GOT3 (cell line): Measurements from ENCODE around the gene COL6A6.
"Not testable (repeated sequence)": the region's sequence is repeated elsewhere in the genome, so short reads cannot be mapped to it uniquely, and the experiment has no call there.

Experiments
- DNase-seq: peaks from one replicate; lab custom pipeline; 2025; ENCODE audit warnings: mixed read lengths; lab: John Stamatoyannopoulos, UW

COL6A6 gene

DNA sequence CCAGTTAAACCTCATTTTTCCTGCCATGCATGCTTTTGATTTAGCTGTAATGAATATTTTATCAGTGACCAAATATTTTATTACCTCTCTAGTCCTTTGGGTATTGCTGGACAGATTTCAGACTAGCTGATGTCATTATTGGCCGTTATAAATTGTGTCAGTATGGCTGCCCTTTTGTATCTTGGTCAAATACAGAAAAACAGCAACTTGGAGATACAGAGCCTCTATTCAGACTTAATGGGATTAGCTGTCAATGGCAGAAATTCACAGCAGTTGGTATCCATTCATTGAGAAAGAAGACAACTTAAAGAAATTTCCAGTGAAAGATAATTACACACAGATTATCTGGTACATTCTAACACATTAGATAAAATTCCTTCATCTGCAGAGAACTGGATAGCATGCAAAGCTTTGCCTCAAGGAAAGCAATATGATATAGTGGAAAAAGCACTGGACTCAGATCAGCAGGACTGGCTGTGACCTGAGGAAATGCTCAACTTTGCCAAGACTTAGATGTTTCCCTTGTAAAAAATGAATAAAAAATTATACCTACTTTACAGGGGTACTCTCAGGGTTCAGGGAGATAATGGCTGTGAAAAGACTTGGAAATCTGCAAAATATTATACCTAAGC lies 20.8 kb downstream of the COL6A6 start:
- DNase-seq: no peak

- no peak for DNase-seq
These were observed 22.0 kb downstream of the COL6A6 start for GRCh38 chr3:130539005-130539404.

DNA sequence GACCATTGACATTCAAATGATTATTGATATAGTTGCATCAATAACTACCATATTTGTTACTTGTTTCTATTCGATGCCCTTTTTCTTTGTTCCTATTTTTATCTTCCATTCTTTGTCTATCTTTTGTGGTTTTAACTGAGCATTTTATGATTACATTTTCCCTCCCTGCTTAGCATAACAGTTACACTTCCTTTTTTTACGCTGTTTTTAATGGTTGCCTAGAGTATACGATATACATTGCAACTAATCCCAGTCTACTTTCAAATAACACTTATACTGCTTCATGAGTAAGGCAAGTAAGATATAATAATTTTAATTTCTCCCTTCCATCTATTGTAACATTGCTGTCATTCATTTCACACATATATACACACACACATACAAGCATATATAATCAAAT lies 26.3 kb downstream of the COL6A6 start:
- DNase-seq: no peak

DNA sequence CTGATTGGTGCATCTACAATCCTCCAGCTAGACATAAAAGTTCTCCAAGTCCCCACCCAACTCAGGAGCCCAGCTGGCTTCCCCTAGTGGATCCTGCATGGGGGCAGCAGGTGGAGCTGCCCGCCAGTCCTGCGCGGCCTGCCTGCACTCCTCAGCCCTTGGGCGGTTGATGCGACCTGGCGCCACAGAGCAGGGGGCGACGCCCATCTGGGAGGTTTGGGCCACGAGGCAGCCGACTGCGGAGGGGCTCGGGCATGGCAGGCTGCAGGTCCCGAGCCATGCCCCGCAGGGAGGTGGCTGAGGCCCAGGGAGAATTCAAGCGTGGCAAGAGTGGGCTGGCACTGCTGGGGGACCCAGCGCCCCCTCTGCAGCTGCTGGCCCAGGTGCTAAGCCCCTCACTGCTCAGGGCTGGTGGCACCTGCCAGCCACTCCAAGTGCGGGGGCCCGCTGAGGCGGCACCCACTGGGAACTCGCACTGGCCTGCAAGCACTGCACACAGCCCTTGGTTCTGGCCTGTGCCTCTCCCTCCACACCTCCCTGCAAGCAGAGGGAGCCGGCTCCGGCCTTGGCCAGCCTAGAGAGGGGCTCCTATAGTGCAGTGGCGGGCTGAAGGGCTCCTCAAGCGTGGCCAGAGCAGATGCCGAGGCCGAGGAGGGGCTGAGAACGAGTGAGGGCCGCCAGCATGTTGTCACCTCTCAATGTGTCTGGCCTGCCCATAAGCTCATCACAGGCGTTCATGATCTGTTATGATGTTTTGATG lies 30.1 kb downstream of the COL6A6 start:
- DNase-seq: no peak

- DNase-seq: not testable (repeated sequence)
These were observed 30.7 kb downstream of the COL6A6 start for GRCh38 chr3:130547680-130548065.

DNA sequence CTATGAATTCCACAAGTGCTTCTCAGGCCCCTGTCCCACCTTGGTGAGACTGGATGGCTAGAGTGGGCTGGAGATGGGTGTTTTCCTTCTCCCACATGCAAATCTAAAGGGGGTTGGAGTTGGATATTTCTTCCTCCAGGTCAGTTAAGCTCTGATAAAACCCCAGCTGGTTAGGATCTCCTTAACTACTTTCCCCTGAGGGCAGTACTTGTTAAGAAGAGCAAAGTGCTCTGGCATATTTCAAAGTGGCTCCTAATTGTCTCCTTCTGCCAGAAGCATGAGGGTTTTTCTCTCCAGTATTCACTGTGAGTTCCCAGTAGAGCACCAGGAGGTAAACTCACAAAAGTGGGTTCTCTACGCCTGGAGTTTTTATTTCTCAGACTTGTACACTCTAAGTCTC lies 31.4 kb downstream of the COL6A6 start:
- no peak for DNase-seq

GRCh38 chr3:130557336-130558035 lies 40.5 kb downstream of the COL6A6 start:
- DNase-seq: no peak

GRCh38 chr3:130558366-130558765 lies 41.4 kb downstream of the COL6A6 start:
- no peak for DNase-seq

DNA sequence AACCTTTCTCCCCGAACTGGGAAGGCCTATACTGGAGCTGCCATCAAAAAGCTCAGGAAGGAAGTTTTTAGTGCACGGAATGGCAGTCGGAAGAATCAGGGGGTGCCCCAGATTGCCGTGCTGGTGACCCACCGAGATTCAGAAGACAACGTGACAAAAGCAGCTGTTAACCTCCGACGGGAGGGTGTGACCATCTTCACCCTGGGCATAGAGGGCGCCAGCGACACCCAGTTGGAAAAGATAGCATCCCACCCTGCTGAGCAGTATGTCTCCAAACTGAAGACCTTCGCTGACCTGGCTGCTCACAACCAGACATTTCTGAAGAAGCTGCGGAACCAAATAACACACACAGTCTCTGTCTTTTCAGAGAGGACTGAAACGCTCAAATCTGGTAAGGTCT lies 48.2 kb downstream of the COL6A6 start:
- DNase-seq: no peak
